Body of pancreas (tissue), 4 donors: ENCODE data around the gene GANAB. TPM values are rescaled to one million over a fixed set of nuclear protein-coding genes. Genes with fewer than 3 reads are reported as not detected.

Source experiments
- ATAC-seq: fragments of 150-250 bp; one replicate; pipeline ENCODE4 v1.9.1; 2016
- DNase-seq, 4 donors: peaks; one replicate each; pipeline ENCODE4 v3.0.0-alpha.2; 2019
- H3K27ac ChIP-seq, 4 donors: fragments of 200-600 bp; sonication (generic); 1 replicate in 3 of 4; 2 replicates in 1 of 4; pipeline versions ENCODE4 v1.5.1 to v1.6.1; 2016 to 2019; ENCODE audit warnings: mild to moderate bottlenecking in 1 of 4, mixed read lengths in 1 of 4, moderate library complexity in 1 of 4
- H3K27me3 ChIP-seq, 2 donors: fragments of 200-600 bp; sonication (generic); one replicate each; pipeline ENCODE4 v1.6.0; 2016; ENCODE audit warnings: mild to moderate bottlenecking in 1 of 2
- H3K36me3 ChIP-seq, 2 donors: fragments of 200-600 bp; sonication (generic); replicated peaks in 1 of 2; 2 replicates each; pipeline ENCODE4 v1.5.1; 2016; ENCODE audit warnings: low read depth in 2 of 2; ENCODE audit not compliant: insufficient read depth in 1 of 2
- H3K4me1 ChIP-seq: fragments of 200-600 bp; sonication (generic); one replicate; pipeline ENCODE4 v1.6.0; 2016
- H3K4me3 ChIP-seq, 2 donors: fragments of 200-600 bp; sonication (generic); 1 replicate in 1 of 2; 2 replicates in 1 of 2; pipeline ENCODE4 v1.5.1; 2016 to 2019
- H3K9me3 ChIP-seq, 3 donors: fragments of 200-600 bp; sonication (generic); 1 replicate in 2 of 3; 2 replicates in 1 of 3; pipeline ENCODE4 v1.5.1; 2016
- CTCF ChIP-seq, 7 experiments: fragments of 450-650 bp in 4 of 7; fragments of 200-600 bp in 3 of 7; sonication (generic) in 3 of 7; IDR thresholded peaks; one replicate each; pipeline ENCODE4 v1.5.1; 2016 to 2019; ENCODE audit warnings: antibody characterized with exemption in 7 of 7
- POLR2A ChIP-seq, 3 donors: fragments of 450-650 bp; IDR thresholded peaks; one replicate each; pipeline ENCODE4 v1.6.1; 2016; ENCODE audit warnings: antibody characterized with exemption in 3 of 3, mild to moderate bottlenecking in 2 of 3
- WGBS, 2 donors: methylation state at CpG; one replicate each; pipeline ENCODE4 v1.1.5; 2017; 5-methylcytosine and 5-hydroxymethylcytosine counted together
- intact Hi-C: fragments of 100-400 bp; cut with DNase I; formaldehyde crosslinking; loops from one replicate; pipeline ENCODE4 v1.15.1; 2023
- total RNA-seq, 2 donors: library from RNA; depleted of rRNA; stranded (reverse); fragments of >200 nt; gene quantifications; one replicate each; pipeline ENCODE4 v1.1.0, GENCODE V29; 2016

Gene GANAB
- total RNA-seq, 2 donors from 2014 or later = 62.3 to 64.9 TPM

- H3K27ac ChIP-seq = peak overlapping the region in 3 of 4 donors; percentile 79 to 92 (median 87)
- H3K27me3 ChIP-seq = no peaks in the 10 kb centered on the region
- intact Hi-C loops = no loop called here
- no peaks in the 10 kb centered on the region for H3K9me3 ChIP-seq
- TF ChIP-seq CTCF (IDR thresholded peaks at IDR 0.05) (no peak), POLR2A (IDR thresholded peaks at IDR 0.05) (no peak)
- H3K36me3 ChIP-seq = peaks cover 0 to 7% of the 10 kb centered on the region in 2 donors
- ATAC-seq = peak; percentile 15
- H3K4me1 ChIP-seq = peaks cover 42% of the 10 kb centered on the region
- 19 to 35% methylated on average over 11 to 32 of the region's 32 CpGs for WGBS, 2 donors
- DNase-seq = peak in 2 of 4 donors; percentile 8 to 38
- no peak overlapping the region for H3K4me3 ChIP-seq
Observed at GRCh38 chr11:62646825-62647608, 604 bp upstream of the GANAB start.

GRCh38 chr11:62645671-62645945 lies 805 bp downstream of the GANAB start:
- Histone ChIP-seq H3K36me3 (peaks cover 0 to 7% of the 10 kb centered on the region in 2 donors), H3K27ac (peak overlapping the region; percentile 79 to 92 (median 84)), H3K9me3 (no peaks in the 10 kb centered on the region), H3K4me1 (peaks cover 34% of the 10 kb centered on the region), H3K27me3 (no peaks in the 10 kb centered on the region), H3K4me3 (peak overlapping the region; percentile 84 to 98)
- intact Hi-C loops = no loop called here
- DNase-seq = no peak
- no peak for TF ChIP-seq CTCF (IDR thresholded peaks at IDR 0.05)
- TF ChIP-seq POLR2A (IDR thresholded peaks at IDR 0.05) = no peak
- WGBS, 2 donors = 12 to 13% methylated on average over 11 of the region's 11 CpGs
- no peak for ATAC-seq

- Histone ChIP-seq H3K36me3 (peaks cover 0 to 6% of the 10 kb centered on the region in 2 donors), H3K9me3 (no peaks in the 10 kb centered on the region), H3K27me3 (no peaks in the 10 kb centered on the region), H3K27ac (peak overlapping the region in 1 of 4 donors; percentile 13), H3K4me1 (peaks cover 34% of the 10 kb centered on the region), H3K4me3 (no peak overlapping the region)
- ATAC-seq = no peak
- TF ChIP-seq CTCF (IDR thresholded peaks at IDR 0.05) (no peak), POLR2A (IDR thresholded peaks at IDR 0.05) (no peak)
- intact Hi-C loops = no loop called here
- no peak for DNase-seq
- 81 to 86% methylated on average over 8 of the region's 8 CpGs for WGBS, 2 donors
Observed at GRCh38 chr11:62644220-62644619, 2.2 kb downstream of the GANAB start.

GRCh38 chr11:62632492-62632891 lies 13.9 kb downstream of the GANAB start:
- TF ChIP-seq CTCF (IDR thresholded peaks at IDR 0.05) = no peak
- no peak for TF ChIP-seq POLR2A (IDR thresholded peaks at IDR 0.05)
- WGBS, 2 donors = 76 to 78% methylated on average over 2 to 6 of the region's 6 CpGs
- no peak for ATAC-seq

GRCh38 chr11:62627713-62628112 lies 18.7 kb downstream of the GANAB start:
- intact Hi-C loops = no loop called here

More at GRCh38 chr11:62632492-62632891, 13.9 kb downstream of the GANAB start:
- H3K4me3 ChIP-seq = no peak overlapping the region
- intact Hi-C loops = no loop called here
- no peak for DNase-seq
- no peaks in the 10 kb centered on the region for H3K9me3 ChIP-seq
- no peak overlapping the region for H3K27ac ChIP-seq
- no peaks in the 10 kb centered on the region for H3K27me3 ChIP-seq
- no peaks in the 10 kb centered on the region for H3K4me1 ChIP-seq
- peaks cover 46 to 65% of the 10 kb centered on the region in 2 donors for H3K36me3 ChIP-seq

More at GRCh38 chr11:62627713-62628112, 18.7 kb downstream of the GANAB start:
- Histone ChIP-seq H3K36me3 (peaks cover 36 to 64% of the 10 kb centered on the region in 2 donors), H3K4me3 (no peak overlapping the region), H3K4me1 (no peaks in the 10 kb centered on the region), H3K27me3 (no peaks in the 10 kb centered on the region), H3K9me3 (no peaks in the 10 kb centered on the region), H3K27ac (no peak overlapping the region)
- ATAC-seq (no peak), DNase-seq (no peak)
- WGBS, 2 donors = 91 to 98% methylated on average over 3 of the region's 3 CpGs
- TF ChIP-seq POLR2A (IDR thresholded peaks at IDR 0.05) (no peak), CTCF (IDR thresholded peaks at IDR 0.05) (no peak)
